ENCODE data around the gene FNBP1L. TPM values are rescaled to one million over a fixed set of nuclear protein-coding genes. Genes with fewer than 3 reads are reported as not detected.
"Not testable (repeated sequence)": the region's sequence is repeated elsewhere in the genome, so short reads cannot be mapped to it uniquely, and the experiment has no call there.

The FNBP1L gene
- total RNA-seq, 4 donors from 2014 or later = 68.7 to 86.0 (median 72.9) TPM

- WGBS, 2 donors = 89 to 97% methylated on average over 3 of the region's 3 CpGs
- Histone ChIP-seq H3K4me1 (peaks cover 10 to 16% of the 10 kb centered on the region in 2 donors), H3K4me3 (replicated peaks in 1 of 3) (no peak overlapping the region), H3K36me3 (no peaks in the 10 kb centered on the region), H3K9me3 (no peaks in the 10 kb centered on the region), H3K27ac (no peak overlapping the region), H3K27me3 (no peaks in the 10 kb centered on the region)
- intact Hi-C loops (cut with DNase I) = no loop called here
- DNase-seq = no peak
- TF ChIP-seq CTCF (IDR thresholded peaks at IDR 0.05) (no peak), POLR2A (IDR thresholded peaks at IDR 0.05) (no peak)
Measured at GRCh38 chr1:93468662-93469061, 20.7 kb downstream of the FNBP1L start.

GRCh38 chr1:93469223-93469622 lies 21.3 kb downstream of the FNBP1L start:
- 97 to 98% methylated on average over 3 of the region's 3 CpGs for WGBS, 2 donors
- DNase-seq; intact Hi-C loops (cut with DNase I); H3K4me3 ChIP-seq (replicated peaks in 1 of 3); H3K27ac ChIP-seq; H3K9me3 ChIP-seq; H3K27me3 ChIP-seq; H3K36me3 ChIP-seq: not testable (repeated sequence)
- H3K4me1 ChIP-seq = peaks cover 10 to 16% of the 10 kb centered on the region in 2 donors

- Histone ChIP-seq H3K36me3 (no peaks in the 10 kb centered on the region), H3K9me3 (no peaks in the 10 kb centered on the region), H3K27me3 (no peaks in the 10 kb centered on the region), H3K4me1 (peaks cover 10 to 16% of the 10 kb centered on the region in 2 donors), H3K4me3 (replicated peaks in 1 of 3) (no peak overlapping the region), H3K27ac (peak overlapping the region in 2 of 3 donors; percentile 7 to 19)
- WGBS, 2 donors = 71 to 73% methylated on average over 6 of the region's 6 CpGs
- no peak for DNase-seq
- intact Hi-C loops (cut with DNase I) = no loop called here
- TF ChIP-seq CTCF (IDR thresholded peaks at IDR 0.05) (no peak), POLR2A (IDR thresholded peaks at IDR 0.05) (no peak)
Measured at GRCh38 chr1:93471284-93471683, 23.4 kb downstream of the FNBP1L start.

- Histone ChIP-seq H3K36me3 (no peaks in the 10 kb centered on the region), H3K27me3 (no peaks in the 10 kb centered on the region), H3K4me1 (peaks cover 10 to 16% of the 10 kb centered on the region in 2 donors), H3K9me3 (no peaks in the 10 kb centered on the region), H3K4me3 (replicated peaks in 1 of 3) (no peak overlapping the region), H3K27ac (peak overlapping the region in 2 of 3 donors; percentile 19 to 47)
- WGBS, 2 donors = 13 to 34% methylated on average over 1 of the region's 1 CpG
- no peak for DNase-seq
- TF ChIP-seq POLR2A (IDR thresholded peaks at IDR 0.05) = no peak
- TF ChIP-seq CTCF (IDR thresholded peaks at IDR 0.05) = no peak
- intact Hi-C loops (cut with DNase I) = no loop called here
Measured at GRCh38 chr1:93471911-93472310, 24.0 kb downstream of the FNBP1L start.

- H3K27ac ChIP-seq = no peak overlapping the region
- H3K9me3 ChIP-seq = no peaks in the 10 kb centered on the region
- 55 to 59% methylated on average over 2 of the region's 2 CpGs for WGBS, 2 donors
- TF ChIP-seq CTCF (IDR thresholded peaks at IDR 0.05) = no peak
- no peaks in the 10 kb centered on the region for H3K36me3 ChIP-seq
- intact Hi-C loops (cut with DNase I) = no loop called here
- no peak for DNase-seq
- no peaks in the 10 kb centered on the region for H3K27me3 ChIP-seq
- H3K4me1 ChIP-seq = peaks cover 9 to 10% of the 10 kb centered on the region in 2 donors
- no peak overlapping the region for H3K4me3 ChIP-seq (replicated peaks in 1 of 3)
Measured at GRCh38 chr1:93474321-93474720, 26.4 kb downstream of the FNBP1L start.

- no peaks in the 10 kb centered on the region for H3K36me3 ChIP-seq
- TF ChIP-seq POLR2A (IDR thresholded peaks at IDR 0.05) = no peak
- H3K27me3 ChIP-seq = no peaks in the 10 kb centered on the region
- no peak overlapping the region for H3K27ac ChIP-seq
- intact Hi-C loops (cut with DNase I) = no loop called here
- 92 to 93% methylated on average over 1 of the region's 1 CpG for WGBS, 2 donors
- H3K9me3 ChIP-seq = no peaks in the 10 kb centered on the region
- DNase-seq = no peak
- no peak overlapping the region for H3K4me3 ChIP-seq (replicated peaks in 1 of 3)
- H3K4me1 ChIP-seq = peaks cover 9 to 10% of the 10 kb centered on the region in 2 donors
Measured at GRCh38 chr1:93475681-93476080, 27.8 kb downstream of the FNBP1L start.

- intact Hi-C loops (cut with DNase I) = not testable (repeated sequence)
- 90 to 97% methylated on average over 8 of the region's 8 CpGs for WGBS, 2 donors
Measured at GRCh38 chr1:93479133-93479745, 31.3 kb downstream of the FNBP1L start.

GRCh38 chr1:93481899-93482298 lies 34.0 kb downstream of the FNBP1L start:
- intact Hi-C loops (cut with DNase I); H3K4me1 ChIP-seq; H3K27me3 ChIP-seq; DNase-seq; H3K4me3 ChIP-seq (replicated peaks in 1 of 3); H3K27ac ChIP-seq; H3K36me3 ChIP-seq; H3K9me3 ChIP-seq: not testable (repeated sequence)
- 85 to 96% methylated on average over 5 of the region's 5 CpGs for WGBS, 2 donors

More at GRCh38 chr1:93479133-93479745, 31.3 kb downstream of the FNBP1L start:
- not testable (repeated sequence) for H3K27ac ChIP-seq; H3K27me3 ChIP-seq; H3K36me3 ChIP-seq; H3K4me3 ChIP-seq (replicated peaks in 1 of 3); H3K9me3 ChIP-seq; H3K4me1 ChIP-seq
- DNase-seq = peak in 1 of 2 donors; percentile 8
